ENCODE data around the gene MAGEA2B. TPM values are rescaled to one million over a fixed set of nuclear protein-coding genes. Genes with fewer than 3 reads are reported as not detected.
"Not testable (repeated sequence)": the region's sequence is repeated elsewhere in the genome, so short reads cannot be mapped to it uniquely, and the experiment has no call there.

The MAGEA2B gene
- total and polyA plus RNA-seq, 4 donors = not detected

DNA sequence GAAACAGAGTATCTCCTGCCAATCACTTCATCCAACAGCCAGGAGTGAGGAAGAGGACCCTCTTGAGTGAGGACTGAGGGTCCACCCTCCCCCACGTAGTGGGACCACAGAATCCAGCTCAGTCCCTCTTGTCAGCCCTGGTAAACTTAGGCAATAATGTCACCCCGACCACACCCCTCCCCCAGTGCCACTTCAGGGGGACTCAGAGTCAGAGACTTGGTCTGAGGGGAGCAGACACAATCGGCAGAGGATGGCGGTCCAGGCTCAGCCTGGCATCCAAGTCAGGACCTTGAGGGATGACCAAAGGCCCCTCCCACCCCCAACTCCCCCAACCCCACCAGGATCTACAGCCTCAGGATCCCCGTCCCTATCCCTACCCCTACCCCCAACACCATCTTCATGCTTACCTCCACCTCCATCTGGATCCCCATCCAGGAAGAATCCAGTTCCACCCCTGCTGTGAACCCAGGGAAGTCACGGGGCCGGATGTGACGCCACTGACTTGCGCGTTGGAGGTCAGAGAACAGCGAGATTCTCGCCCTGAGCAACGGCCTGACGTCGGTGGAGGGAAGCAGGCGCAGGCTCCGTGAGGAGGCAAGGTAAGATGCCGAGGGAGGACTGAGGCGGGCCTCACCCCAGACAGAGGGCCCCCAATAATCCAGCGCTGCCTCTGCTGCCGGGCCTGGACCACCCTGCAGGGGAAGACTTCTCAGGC lies 19.0 kb downstream of the MAGEA2B start, which contains the start of the genes CSAG1 and MAGEA12 (continued):
- TF ChIP-seq, protein P1, sequence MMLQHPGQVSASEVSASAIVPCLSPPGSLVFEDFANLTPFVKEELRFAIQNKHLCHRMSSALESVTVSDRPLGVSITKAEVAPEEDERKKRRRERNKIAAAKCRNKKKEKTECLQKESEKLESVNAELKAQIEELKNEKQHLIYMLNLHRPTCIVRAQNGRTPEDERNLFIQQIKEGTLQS (IDR thresholded peaks at IDR 0.05) = no peak
- TF ChIP-seq HNF4G (IDR thresholded peaks at IDR 0.05) = no peak
- TF ChIP-seq EGR1 (IDR thresholded peaks at IDR 0.05; ENCODE audit: low read depth in 2 of 2) = no peak
- no peak for TF ChIP-seq GABPA (IDR thresholded peaks at IDR 0.05 in 1 of 2, conservative IDR thresholded peaks at IDR 0.05 in 1 of 2)
- no peak for TF ChIP-seq TAF1 (conservative IDR thresholded peaks at IDR 0.05)
- no peak for TF ChIP-seq RAD21 (IDR thresholded peaks at IDR 0.05)
- TF ChIP-seq JUND (IDR thresholded peaks at IDR 0.05) = no peak

DNA sequence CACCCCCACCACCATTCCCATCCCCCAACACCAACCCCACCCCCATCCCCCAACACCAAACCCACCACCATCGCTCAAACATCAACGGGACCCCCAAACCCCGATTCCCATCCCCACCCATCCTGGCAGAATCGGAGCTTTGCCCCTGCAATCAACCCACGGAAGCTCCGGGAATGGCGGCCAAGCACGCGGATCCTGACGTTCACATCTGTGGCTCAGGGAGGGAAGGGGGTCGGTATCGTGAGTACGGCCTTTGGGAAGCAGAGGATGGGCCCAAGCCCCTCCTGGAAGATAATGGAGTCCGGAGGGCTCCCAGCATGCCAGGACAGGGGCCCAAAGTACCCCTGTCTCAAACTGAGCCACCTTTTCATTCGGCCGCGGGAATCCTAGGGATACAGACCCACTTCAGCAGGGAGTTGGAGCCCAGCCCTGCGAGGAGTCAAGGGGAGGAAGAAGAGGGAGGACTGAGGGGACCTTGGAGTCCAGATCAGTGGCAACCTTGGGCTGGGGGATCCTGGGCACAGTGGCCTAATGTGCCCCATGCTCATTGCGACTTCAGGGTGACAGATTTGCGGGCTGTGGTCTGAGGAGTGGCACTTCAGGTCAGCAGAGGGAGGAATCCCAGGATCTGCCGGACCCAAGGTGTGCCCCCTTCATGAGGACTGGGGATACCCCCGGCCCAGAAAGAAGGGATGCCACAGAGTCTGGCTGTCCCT lies 19.9 kb downstream of the MAGEA2B start:
- not testable (repeated sequence) for H3K27ac ChIP-seq (ENCODE audit: low read depth in 1 of 2, low read length in 2 of 2); H3K9ac ChIP-seq (ENCODE audit: low read depth in 1 of 2, low read length in 2 of 2); H3K4me1 ChIP-seq (ENCODE audit: control insufficient read depth in 4 of 4, insufficient read depth in 4 of 4, low read length in 3 of 4); H3K36me3 ChIP-seq (ENCODE audit: control insufficient read depth in 4 of 4, insufficient read depth in 3 of 4, low read depth in 1 of 4, low read length in 3 of 4); H3K27me3 ChIP-seq (ENCODE audit: control insufficient read depth in 4 of 4, insufficient read depth in 4 of 4, low read length in 3 of 4); H3K9me3 ChIP-seq (ENCODE audit: control insufficient read depth in 4 of 4, low read length in 3 of 4); H3K4me3 ChIP-seq (ENCODE audit: low read depth in 1 of 3, low read length in 3 of 3); DNase-seq (ENCODE audit: low spot score)
- 94% methylated on average over 22 of the region's 22 CpGs for WGBS

DNA sequence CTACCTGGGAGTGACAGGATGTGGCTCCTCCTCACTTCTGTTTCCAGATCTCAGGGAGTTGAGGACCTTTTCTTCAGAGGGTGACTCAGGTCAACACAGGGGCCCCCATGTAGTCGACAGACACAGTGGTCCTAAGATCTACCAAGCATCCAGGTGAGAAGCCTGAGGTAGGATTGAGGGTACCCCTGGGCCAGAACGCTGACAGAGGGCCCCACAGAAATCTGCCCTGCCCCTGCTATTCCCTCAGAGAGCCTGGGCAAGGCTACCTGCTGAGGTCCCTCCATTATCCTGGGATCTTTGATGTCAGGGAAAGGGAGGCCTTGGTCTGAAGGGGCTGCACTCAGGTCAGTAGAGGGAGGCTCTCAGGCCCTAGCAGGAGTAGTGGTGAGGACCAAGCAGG lies 20.7 kb downstream of the MAGEA2B start:
- Histone ChIP-seq H3K9me3 (ENCODE audit: control insufficient read depth in 4 of 4, low read length in 3 of 4) (no peaks in the 10 kb centered on the region), H3K4me3 (ENCODE audit: low read depth in 1 of 3, low read length in 3 of 3) (no peak overlapping the region), H3K9ac (ENCODE audit: low read depth in 1 of 2, low read length in 2 of 2) (no peak overlapping the region), H3K27me3 (ENCODE audit: control insufficient read depth in 4 of 4, insufficient read depth in 4 of 4, low read length in 3 of 4) (no peaks in the 10 kb centered on the region), H3K36me3 (ENCODE audit: control insufficient read depth in 4 of 4, insufficient read depth in 3 of 4, low read depth in 1 of 4, low read length in 3 of 4) (no peaks in the 10 kb centered on the region), H3K4me1 (ENCODE audit: control insufficient read depth in 4 of 4, insufficient read depth in 4 of 4, low read length in 3 of 4) (no peaks in the 10 kb centered on the region), H3K27ac (ENCODE audit: low read depth in 1 of 2, low read length in 2 of 2) (no peak overlapping the region)
- TF ChIP-seq GABPA (IDR thresholded peaks at IDR 0.05 in 1 of 2, conservative IDR thresholded peaks at IDR 0.05 in 1 of 2) (no peak), RAD21 (IDR thresholded peaks at IDR 0.05) (no peak), SP1 (IDR thresholded peaks at IDR 0.05) (no peak), EGR1 (IDR thresholded peaks at IDR 0.05; ENCODE audit: low read depth in 2 of 2) (no peak), TAF1 (conservative IDR thresholded peaks at IDR 0.05) (no peak), RXRA (IDR thresholded peaks at IDR 0.05) (no peak), YY1 (IDR thresholded peaks at IDR 0.05) (no peak), HNF4G (IDR thresholded peaks at IDR 0.05) (no peak), JUND (IDR thresholded peaks at IDR 0.05) (no peak), FOXA1 (IDR thresholded peaks at IDR 0.05) (no peak)
- TF ChIP-seq, protein P2, sequence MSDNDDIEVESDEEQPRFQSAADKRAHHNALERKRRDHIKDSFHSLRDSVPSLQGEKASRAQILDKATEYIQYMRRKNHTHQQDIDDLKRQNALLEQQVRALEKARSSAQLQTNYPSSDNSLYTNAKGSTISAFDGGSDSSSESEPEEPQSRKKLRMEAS (IDR thresholded peaks at IDR 0.05) = no peak
- TF ChIP-seq, protein P1 (IDR thresholded peaks at IDR 0.05) = no peak
- TF ChIP-seq, protein P3, sequence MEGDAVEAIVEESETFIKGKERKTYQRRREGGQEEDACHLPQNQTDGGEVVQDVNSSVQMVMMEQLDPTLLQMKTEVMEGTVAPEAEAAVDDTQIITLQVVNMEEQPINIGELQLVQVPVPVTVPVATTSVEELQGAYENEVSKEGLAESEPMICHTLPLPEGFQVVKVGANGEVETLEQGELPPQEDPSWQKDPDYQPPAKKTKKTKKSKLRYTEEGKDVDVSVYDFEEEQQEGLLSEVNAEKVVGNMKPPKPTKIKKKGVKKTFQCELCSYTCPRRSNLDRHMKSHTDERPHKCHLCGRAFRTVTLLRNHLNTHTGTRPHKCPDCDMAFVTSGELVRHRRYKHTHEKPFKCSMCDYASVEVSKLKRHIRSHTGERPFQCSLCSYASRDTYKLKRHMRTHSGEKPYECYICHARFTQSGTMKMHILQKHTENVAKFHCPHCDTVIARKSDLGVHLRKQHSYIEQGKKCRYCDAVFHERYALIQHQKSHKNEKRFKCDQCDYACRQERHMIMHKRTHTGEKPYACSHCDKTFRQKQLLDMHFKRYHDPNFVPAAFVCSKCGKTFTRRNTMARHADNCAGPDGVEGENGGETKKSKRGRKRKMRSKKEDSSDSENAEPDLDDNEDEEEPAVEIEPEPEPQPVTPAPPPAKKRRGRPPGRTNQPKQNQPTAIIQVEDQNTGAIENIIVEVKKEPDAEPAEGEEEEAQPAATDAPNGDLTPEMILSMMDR (IDR thresholded peaks at IDR 0.05; ENCODE audit: low read depth, low read length, missing input control) = no peak
- TF ChIP-seq, protein P4, sequence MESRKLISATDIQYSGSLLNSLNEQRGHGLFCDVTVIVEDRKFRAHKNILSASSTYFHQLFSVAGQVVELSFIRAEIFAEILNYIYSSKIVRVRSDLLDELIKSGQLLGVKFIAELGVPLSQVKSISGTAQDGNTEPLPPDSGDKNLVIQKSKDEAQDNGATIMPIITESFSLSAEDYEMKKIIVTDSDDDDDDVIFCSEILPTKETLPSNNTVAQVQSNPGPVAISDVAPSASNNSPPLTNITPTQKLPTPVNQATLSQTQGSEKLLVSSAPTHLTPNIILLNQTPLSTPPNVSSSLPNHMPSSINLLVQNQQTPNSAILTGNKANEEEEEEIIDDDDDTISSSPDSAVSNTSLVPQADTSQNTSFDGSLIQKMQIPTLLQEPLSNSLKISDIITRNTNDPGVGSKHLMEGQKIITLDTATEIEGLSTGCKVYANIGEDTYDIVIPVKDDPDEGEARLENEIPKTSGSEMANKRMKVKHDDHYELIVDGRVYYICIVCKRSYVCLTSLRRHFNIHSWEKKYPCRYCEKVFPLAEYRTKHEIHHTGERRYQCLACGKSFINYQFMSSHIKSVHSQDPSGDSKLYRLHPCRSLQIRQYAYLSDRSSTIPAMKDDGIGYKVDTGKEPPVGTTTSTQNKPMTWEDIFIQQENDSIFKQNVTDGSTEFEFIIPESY (IDR thresholded peaks at IDR 0.05) = no peak
- 73% methylated on average over 2 of the region's 2 CpGs for WGBS
- DNase-seq (ENCODE audit: low spot score) = no peak

Data from liver (tissue), 9 donors.